ENCODE data around the gene UNC5B. TPM values are rescaled to one million over a fixed set of nuclear protein-coding genes. Genes with fewer than 3 reads are reported as not detected.

UNC5B gene
- polyA plus RNA-seq, 1 experiment, result 8.1 TPM

DNA sequence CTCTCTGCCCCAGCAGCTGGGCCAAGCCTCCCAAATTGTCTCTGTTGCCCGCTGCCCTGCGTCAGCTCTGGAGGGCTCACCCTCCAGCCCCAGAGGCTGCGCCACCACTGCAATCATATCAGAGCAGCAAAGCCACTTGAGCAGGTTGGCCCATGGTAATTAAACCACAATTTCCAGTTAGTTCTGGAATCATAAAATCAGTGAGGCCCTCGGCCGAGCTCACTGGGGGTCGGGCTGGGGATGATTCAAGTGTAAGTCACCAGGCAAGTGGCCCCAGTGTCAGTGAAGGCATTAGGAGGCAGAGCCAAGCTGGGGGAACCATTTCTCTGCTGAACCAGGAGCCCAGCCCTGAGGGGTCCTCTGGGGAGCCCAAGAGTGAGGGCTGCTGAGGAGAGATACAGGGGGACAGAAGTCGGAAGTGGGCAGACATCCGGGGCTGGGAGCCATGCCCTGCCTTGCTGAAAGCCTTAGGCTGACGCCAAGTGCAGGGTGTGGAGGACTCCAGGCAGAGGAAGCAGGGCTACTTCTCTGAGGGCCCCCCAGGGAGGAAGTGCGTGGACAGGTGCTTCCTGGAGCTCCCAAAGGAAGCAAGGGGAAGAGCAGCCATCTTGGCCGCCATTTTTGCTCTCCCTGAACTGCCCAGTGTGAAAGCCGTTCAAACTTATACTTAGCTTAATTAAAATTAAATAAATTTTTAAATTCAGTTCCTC is 77.2 kb downstream of the UNC5B start:
- Histone ChIP-seq H3K27me3 (ENCODE audit: control insufficient read depth, insufficient read depth, low read length) (no peaks in the 10 kb centered on the region), H3K4me3 (ENCODE audit: low read depth, low read length) (no peak overlapping the region), H3K27ac (ENCODE audit: low read depth, low read length) (no peak overlapping the region), H3K9me3 (ENCODE audit: control insufficient read depth, insufficient read depth, low read length) (no peaks in the 10 kb centered on the region)
- DNase-seq (ENCODE audit: low read depth, low spot score), result no peak
- POLR2A ChIA-PET, result no interaction called here
- CTCF ChIA-PET, result interaction anchor here (0.6 to 1.8 kb wide), 5 partner anchors 10 to 387 kb away, joined by 3 to 5 read pairs (median 4); no protein-coding TSS in a partner anchor
- TF ChIP-seq, protein P1, sequence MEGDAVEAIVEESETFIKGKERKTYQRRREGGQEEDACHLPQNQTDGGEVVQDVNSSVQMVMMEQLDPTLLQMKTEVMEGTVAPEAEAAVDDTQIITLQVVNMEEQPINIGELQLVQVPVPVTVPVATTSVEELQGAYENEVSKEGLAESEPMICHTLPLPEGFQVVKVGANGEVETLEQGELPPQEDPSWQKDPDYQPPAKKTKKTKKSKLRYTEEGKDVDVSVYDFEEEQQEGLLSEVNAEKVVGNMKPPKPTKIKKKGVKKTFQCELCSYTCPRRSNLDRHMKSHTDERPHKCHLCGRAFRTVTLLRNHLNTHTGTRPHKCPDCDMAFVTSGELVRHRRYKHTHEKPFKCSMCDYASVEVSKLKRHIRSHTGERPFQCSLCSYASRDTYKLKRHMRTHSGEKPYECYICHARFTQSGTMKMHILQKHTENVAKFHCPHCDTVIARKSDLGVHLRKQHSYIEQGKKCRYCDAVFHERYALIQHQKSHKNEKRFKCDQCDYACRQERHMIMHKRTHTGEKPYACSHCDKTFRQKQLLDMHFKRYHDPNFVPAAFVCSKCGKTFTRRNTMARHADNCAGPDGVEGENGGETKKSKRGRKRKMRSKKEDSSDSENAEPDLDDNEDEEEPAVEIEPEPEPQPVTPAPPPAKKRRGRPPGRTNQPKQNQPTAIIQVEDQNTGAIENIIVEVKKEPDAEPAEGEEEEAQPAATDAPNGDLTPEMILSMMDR (IDR thresholded peaks at IDR 0.05; ENCODE audit: low read depth, low read length), result no peak

DNA sequence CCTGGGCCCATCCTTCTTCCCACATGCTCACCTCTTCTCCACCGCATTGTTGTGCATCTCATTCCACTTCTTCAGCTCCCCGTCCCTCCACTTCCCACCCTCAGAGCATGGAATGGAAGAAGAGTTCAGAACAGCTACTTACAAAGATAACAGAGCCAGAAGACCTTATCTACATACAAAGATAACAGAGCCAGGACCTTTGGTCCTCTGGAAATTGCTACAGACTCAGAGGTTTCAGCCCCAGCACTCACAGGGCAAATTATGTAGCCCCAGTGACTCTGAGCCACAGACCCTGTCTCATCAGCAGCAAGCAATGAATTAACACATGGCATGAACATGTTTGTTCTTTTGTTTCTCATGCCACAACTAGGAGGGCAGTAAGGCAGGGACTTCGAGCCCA is 78.0 kb downstream of the UNC5B start:
- no peaks in the 10 kb centered on the region for H3K27me3 ChIP-seq (ENCODE audit: control insufficient read depth, insufficient read depth, low read length)
- no peaks in the 10 kb centered on the region for H3K9me3 ChIP-seq (ENCODE audit: control insufficient read depth, insufficient read depth, low read length)
- TF ChIP-seq, protein P1 (IDR thresholded peaks at IDR 0.05; ENCODE audit: low read depth, low read length), result no peak
- CTCF ChIA-PET, result interaction anchor here (1.0 to 1.8 kb wide), 3 partner anchors 20 to 388 kb away, joined by 3 to 4 read pairs (median 4); no protein-coding TSS in a partner anchor
- no peak for DNase-seq (ENCODE audit: low read depth, low spot score)
- H3K27ac ChIP-seq (ENCODE audit: low read depth, low read length), result no peak overlapping the region
- no peak overlapping the region for H3K4me3 ChIP-seq (ENCODE audit: low read depth, low read length)
- POLR2A ChIA-PET, result no interaction called here

DNA sequence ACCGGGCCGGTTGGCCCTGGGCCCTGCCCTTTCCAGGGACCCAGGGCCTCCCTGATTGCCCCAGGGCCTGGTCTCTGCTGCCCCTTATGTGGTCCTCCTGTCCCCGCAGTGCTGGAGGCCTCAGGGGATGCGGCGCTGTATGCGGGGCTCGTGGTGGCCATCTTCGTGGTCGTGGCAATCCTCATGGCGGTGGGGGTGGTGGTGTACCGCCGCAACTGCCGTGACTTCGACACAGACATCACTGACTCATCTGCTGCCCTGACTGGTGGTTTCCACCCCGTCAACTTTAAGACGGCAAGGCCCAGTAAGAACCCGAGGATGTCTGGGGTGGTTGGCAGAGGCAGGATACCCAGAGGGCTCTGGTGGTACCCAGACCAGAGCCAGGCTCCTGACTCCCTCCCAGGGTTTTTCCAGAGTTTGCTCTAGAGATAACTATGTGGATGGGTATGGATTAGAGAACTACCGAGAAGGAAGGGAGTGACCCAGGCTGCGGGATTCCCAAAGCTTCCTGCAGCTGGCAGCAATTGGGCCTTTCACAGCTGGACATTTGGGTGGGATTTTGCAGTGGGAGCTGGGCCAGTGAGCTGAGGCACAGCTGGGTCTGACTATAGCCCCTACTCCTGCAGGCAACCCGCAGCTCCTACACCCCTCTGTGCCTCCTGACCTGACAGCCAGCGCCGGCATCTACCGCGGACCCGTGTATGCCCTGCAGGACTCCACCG is 78.6 kb downstream of the UNC5B start:
- Histone ChIP-seq H3K27me3 (ENCODE audit: control insufficient read depth, insufficient read depth, low read length) (no peaks in the 10 kb centered on the region), H3K4me3 (ENCODE audit: low read depth, low read length) (no peak overlapping the region), H3K9me3 (ENCODE audit: control insufficient read depth, insufficient read depth, low read length) (no peaks in the 10 kb centered on the region), H3K27ac (ENCODE audit: low read depth, low read length) (no peak overlapping the region)
- TF ChIP-seq, protein P1 (IDR thresholded peaks at IDR 0.05; ENCODE audit: low read depth, low read length), result no peak
- ChIA-PET CTCF (interaction anchor here (1.8 kb wide), 1 partner anchor 21 kb away, joined by 4 read pairs; no protein-coding TSS in a partner anchor), POLR2A (no interaction called here)
- DNase-seq (ENCODE audit: low read depth, low spot score), result no peak

DNA sequence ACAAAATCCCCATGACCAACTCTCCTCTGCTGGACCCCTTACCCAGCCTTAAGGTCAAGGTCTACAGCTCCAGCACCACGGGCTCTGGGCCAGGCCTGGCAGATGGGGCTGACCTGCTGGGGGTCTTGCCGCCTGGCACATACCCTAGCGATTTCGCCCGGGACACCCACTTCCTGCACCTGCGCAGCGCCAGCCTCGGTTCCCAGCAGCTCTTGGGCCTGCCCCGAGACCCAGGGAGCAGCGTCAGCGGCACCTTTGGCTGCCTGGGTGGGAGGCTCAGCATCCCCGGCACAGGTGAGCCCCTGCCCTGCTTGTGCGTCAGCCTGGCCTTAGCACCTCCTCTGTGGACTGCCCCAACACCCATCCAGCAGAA is 79.1 kb downstream of the UNC5B start:
- ChIA-PET CTCF (no interaction called here), POLR2A (no interaction called here)
- DNase-seq (ENCODE audit: low read depth, low spot score), result no peak
- TF ChIP-seq, protein P1 (IDR thresholded peaks at IDR 0.05; ENCODE audit: low read depth, low read length), result no peak
- Histone ChIP-seq H3K27ac (ENCODE audit: low read depth, low read length) (no peak overlapping the region), H3K4me3 (ENCODE audit: low read depth, low read length) (no peak overlapping the region), H3K9me3 (ENCODE audit: control insufficient read depth, insufficient read depth, low read length) (no peaks in the 10 kb centered on the region), H3K27me3 (ENCODE audit: control insufficient read depth, insufficient read depth, low read length) (no peaks in the 10 kb centered on the region)
